CD4-positive, alpha-beta T cell (primary cell): ENCODE measurements around the gene GALNTL6. TPM values are rescaled to one million over a fixed set of nuclear protein-coding genes. Genes with fewer than 3 reads are reported as not detected.

ENCODE experiments used
- ATAC-seq: fragments of 200-7000 bp; cut with Tn5 transposase; one replicate; pipeline ENCODE4 v1.10.0; 2022; ENCODE audit warnings: mild to moderate bottlenecking; ENCODE audit not compliant: poor library complexity
- CTCF ChIA-PET: fragments of 350-600 bp; sonication (Branson Sonifier 250); formaldehyde crosslinking; loops from one replicate; lab custom pipeline; 2021; ENCODE audit warnings: antibody characterized with exemption, inconsistent platforms; lab: Charles Lee
- POLR2A ChIA-PET: fragments of 350-600 bp; sonication (Branson Sonifier 250); formaldehyde crosslinking; loops from one replicate; lab custom pipeline; 2021; ENCODE audit warnings: antibody characterized with exemption, inconsistent platforms; lab: Charles Lee
- DNase-seq, 14 experiments: peaks; one replicate each; pipeline ENCODE4 v3.0.0-alpha.2; 2013 to 2020; ENCODE audit warnings: mixed read lengths in 2 of 14
- H3K27ac ChIP-seq, 2 donors: one replicate each; pipeline versions ENCODE4 v1.5.1 to v1.7.0; 2013; ENCODE audit warnings: low read length in 2 of 2, low read depth in 1 of 2, mild to moderate bottlenecking in 1 of 2
- H3K27me3 ChIP-seq, 2 experiments: 1 replicate in 1 of 2; 2 replicates in 1 of 2; pipeline versions ENCODE4 v1.6.1 to v1.7.0; 2013; ENCODE audit warnings: low read length in 2 of 2, control low read depth in 1 of 2, mild to moderate bottlenecking in 1 of 2, moderate library complexity in 1 of 2; ENCODE audit not compliant: insufficient read depth in 2 of 2, control insufficient read depth in 1 of 2
- H3K36me3 ChIP-seq: one replicate; pipeline ENCODE4 v1.6.1; 2013; ENCODE audit warnings: low read length, control low read depth; ENCODE audit not compliant: insufficient read depth
- H3K4me1 ChIP-seq: one replicate; pipeline ENCODE4 v1.6.1; 2013; ENCODE audit warnings: low read length, control low read depth; ENCODE audit not compliant: insufficient read depth
- H3K4me3 ChIP-seq: one replicate; pipeline ENCODE4 v1.5.1; 2013; ENCODE audit warnings: mild to moderate bottlenecking, low read length, moderate library complexity
- H3K9me3 ChIP-seq, 2 experiments: 1 replicate in 1 of 2; 2 replicates in 1 of 2; pipeline versions ENCODE4 v1.6.1 to v1.7.0; 2013; ENCODE audit warnings: low read length in 2 of 2, mild to moderate bottlenecking in 2 of 2, control low read depth in 1 of 2, moderate library complexity in 1 of 2; ENCODE audit not compliant: control insufficient read depth in 1 of 2, insufficient read depth in 1 of 2
- H3K27ac Mint-ChIP-seq: one replicate; pipeline ENCODE4 v1.8.0; 2020; ENCODE audit warnings: mixed read lengths
- H3K27me3 Mint-ChIP-seq: one replicate; pipeline ENCODE4 v1.8.0; 2021; ENCODE audit warnings: mixed read lengths
- H3K36me3 Mint-ChIP-seq: one replicate; pipeline ENCODE4 v1.8.0; 2021; ENCODE audit warnings: low read depth, mixed read lengths
- H3K4me1 Mint-ChIP-seq: one replicate; pipeline ENCODE4 v1.8.0; 2021; ENCODE audit warnings: low read depth, mixed read lengths
- H3K4me3 Mint-ChIP-seq: one replicate; pipeline ENCODE4 v1.8.0; 2020; ENCODE audit warnings: mild to moderate bottlenecking, mixed read lengths
- H3K9me3 Mint-ChIP-seq: one replicate; pipeline ENCODE4 v1.8.0; 2020; ENCODE audit warnings: mixed read lengths
- CTCF ChIP-seq: fragments of 200-600 bp; IDR thresholded peaks from one replicate; pipeline ENCODE4 v1.8.0; 2022; ENCODE audit warnings: antibody characterized with exemption, mild to moderate bottlenecking
- intact Hi-C, 2 experiments: fragments of 100-400 bp; cut with DNase I in 1 of 2; cut with micrococcal nuclease in 1 of 2; formaldehyde crosslinking; loops; one replicate each; pipeline versions ENCODE4 v1.15.1 to v1.9.0; 2023 to 2025; cut with DNase I, micrococcal nuclease
- total RNA-seq, 174 experiments: library from RNA in 2 of 174; stranded (reverse) in 2 of 174; gene quantifications; one replicate each; pipeline ENCODE4 v1.2.3 and lab custom pipeline; 2021 to 2026

The GALNTL6 gene
- total RNA-seq, 2 experiments from 2014 or later: not detected

DNA sequence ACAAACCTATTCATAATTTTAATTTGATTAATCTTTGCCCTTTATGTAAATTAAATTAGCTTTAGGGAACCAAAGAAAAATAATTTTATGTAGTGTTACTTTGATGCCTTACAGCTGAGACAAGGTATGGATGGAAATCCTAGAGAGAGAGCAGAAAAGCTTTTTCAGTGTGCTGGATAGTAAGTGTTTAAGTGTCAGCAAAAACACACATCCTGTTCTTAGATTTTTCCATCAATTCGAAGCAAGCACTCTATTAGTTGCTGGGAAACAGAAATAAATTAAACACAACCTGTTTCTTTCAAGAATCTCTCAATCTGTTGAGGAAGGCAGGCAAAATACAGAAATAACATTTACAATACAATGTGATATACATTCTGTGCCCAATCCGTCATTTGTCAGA lies 327.8 kb downstream of the GALNTL6 start:
- ChIA-PET CTCF (no interaction called here), POLR2A (no interaction called here)
- TF ChIP-seq CTCF: no peak
- no peaks in the 10 kb centered on the region for H3K4me1 Mint-ChIP-seq
- no peaks in the 10 kb centered on the region for H3K9me3 ChIP-seq
- no peaks in the 10 kb centered on the region for H3K9me3 Mint-ChIP-seq
- ATAC-seq (no peak), DNase-seq (no peak)
- no peak overlapping the region for H3K4me3 Mint-ChIP-seq
- H3K27me3 ChIP-seq: no peaks in the 10 kb centered on the region
- no peaks in the 10 kb centered on the region for H3K27me3 Mint-ChIP-seq
- no peaks in the 10 kb centered on the region for H3K4me1 ChIP-seq
- no peak overlapping the region for H3K4me3 ChIP-seq
- H3K36me3 Mint-ChIP-seq: no peaks in the 10 kb centered on the region
- intact Hi-C loops: no loop called here
- H3K36me3 ChIP-seq: no peaks in the 10 kb centered on the region
- no peak overlapping the region for H3K27ac Mint-ChIP-seq
- H3K27ac ChIP-seq: no peak overlapping the region

DNA sequence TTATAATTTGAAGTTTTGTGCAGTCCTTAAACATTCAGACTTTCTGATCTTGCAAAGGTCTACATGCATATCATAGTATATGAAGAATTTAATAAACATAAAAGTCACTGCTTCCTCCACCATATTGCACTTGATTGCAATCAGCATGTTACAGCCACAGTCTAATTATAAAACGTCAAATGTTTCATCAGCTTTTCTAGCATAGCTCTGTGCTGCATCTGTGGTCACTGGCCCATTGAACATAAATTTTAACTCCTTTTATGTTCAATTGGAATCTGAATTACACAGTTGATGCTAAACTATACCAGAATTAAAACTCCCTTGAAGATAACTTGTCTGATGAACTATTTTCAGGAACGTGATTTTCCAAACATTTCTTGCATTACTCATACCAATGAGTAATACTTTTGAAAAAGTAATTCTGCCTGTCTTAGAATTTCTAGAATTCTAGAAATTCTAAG lies 329.1 kb downstream of the GALNTL6 start:
- POLR2A ChIA-PET: no interaction called here
- H3K27me3 ChIP-seq: no peaks in the 10 kb centered on the region
- intact Hi-C loops: no loop called here
- ATAC-seq (no peak), DNase-seq (no peak)
- Mint-ChIP-seq H3K36me3 (no peaks in the 10 kb centered on the region), H3K9me3 (no peaks in the 10 kb centered on the region), H3K4me1 (no peaks in the 10 kb centered on the region), H3K27me3 (no peaks in the 10 kb centered on the region), H3K4me3 (no peak overlapping the region), H3K27ac (no peak overlapping the region)
- CTCF ChIA-PET: no interaction called here
- TF ChIP-seq CTCF: no peak
- no peaks in the 10 kb centered on the region for H3K36me3 ChIP-seq
- no peaks in the 10 kb centered on the region for H3K9me3 ChIP-seq
- no peak overlapping the region for H3K4me3 ChIP-seq
- no peaks in the 10 kb centered on the region for H3K4me1 ChIP-seq
- no peak overlapping the region for H3K27ac ChIP-seq

GRCh38 chr4:172143605-172144314 lies 330.6 kb downstream of the GALNTL6 start:
- no peak for TF ChIP-seq CTCF
- Mint-ChIP-seq H3K9me3 (no peaks in the 10 kb centered on the region), H3K27me3 (no peaks in the 10 kb centered on the region), H3K27ac (no peak overlapping the region), H3K4me1 (no peaks in the 10 kb centered on the region), H3K36me3 (no peaks in the 10 kb centered on the region), H3K4me3 (no peak overlapping the region)
- Histone ChIP-seq H3K27me3 (no peaks in the 10 kb centered on the region), H3K4me1 (no peaks in the 10 kb centered on the region), H3K27ac (no peak overlapping the region), H3K36me3 (no peaks in the 10 kb centered on the region), H3K9me3 (no peaks in the 10 kb centered on the region), H3K4me3 (no peak overlapping the region)
- intact Hi-C loops: no loop called here
- DNase-seq (no peak), ATAC-seq (no peak)
- POLR2A ChIA-PET: no interaction called here
- CTCF ChIA-PET: no interaction called here
